SU-DHL-6 (cell line): ENCODE results near the gene EFS.

ENCODE experiments used
- H2AFZ ChIP-seq: fragments of 200-600 bp; sonication (generic); 2 replicates; pipeline ENCODE4 v1.6.1; 2014; ENCODE audit warnings: low read depth, mild to moderate bottlenecking, moderate library complexity, mixed read lengths, antibody characterized with exemption, low read length; ENCODE audit not compliant: severe bottlenecking
- H3F3A ChIP-seq: fragments of 200-600 bp; shearing (Covaris generic); 2 replicates; pipeline ENCODE4 v1.6.0; 2016; ENCODE audit warnings: antibody characterized with exemption, mild to moderate bottlenecking; ENCODE audit not compliant: insufficient read depth
- H3K27ac ChIP-seq: fragments of 200-600 bp; sonication (generic); 2 replicates; pipeline ENCODE4 v1.5.1; 2016; ENCODE audit warnings: low read depth, mild to moderate bottlenecking, low read length, moderate library complexity, mixed read lengths
- H3K27me3 ChIP-seq: fragments of 200-600 bp; sonication (generic), shearing (Covaris generic); 2 replicates; pipeline ENCODE4 v1.6.0; 2014; ENCODE audit warnings: mild to moderate bottlenecking, low read length
- H3K36me3 ChIP-seq: fragments of 200-600 bp; sonication (generic); 2 replicates; pipeline ENCODE4 v1.6.1; 2014; ENCODE audit warnings: mild to moderate bottlenecking, low read length, mixed read lengths
- H3K4me2 ChIP-seq: fragments of 300-600, 200-600 bp; shearing (Covaris generic), sonication (generic); 2 replicates; pipeline ENCODE4 v1.6.0; 2014; ENCODE audit warnings: low read length, low read depth, mild to moderate bottlenecking; ENCODE audit not compliant: poor library complexity, severe bottlenecking
- H3K4me3 ChIP-seq: fragments of 200-600 bp; sonication (generic); 2 replicates; pipeline ENCODE4 v1.5.1; 2014; ENCODE audit warnings: antibody characterized with exemption, low read length, mild to moderate bottlenecking, mixed read lengths; ENCODE audit not compliant: insufficient read depth, poor library complexity, severe bottlenecking
- H3K79me2 ChIP-seq: fragments of 200-600 bp; sonication (generic); 2 replicates; pipeline ENCODE4 v1.6.1; 2014; ENCODE audit warnings: mild to moderate bottlenecking, low read length, moderate library complexity; ENCODE audit not compliant: insufficient read depth
- H3K9ac ChIP-seq: fragments of 200-600 bp; sonication (generic); 2 replicates; pipeline ENCODE4 v1.7.0; 2014; ENCODE audit warnings: mild to moderate bottlenecking, low read length
- H3K9me2 ChIP-seq: fragments of 200-600 bp; sonication (generic); replicated peaks from 2 replicates; pipeline ENCODE4 v1.6.1; 2014; ENCODE audit warnings: low read length; ENCODE audit not compliant: insufficient read depth
- H3K9me3 ChIP-seq: fragments of 200-600 bp; sonication (generic); 2 replicates; pipeline ENCODE4 v1.6.1; 2014; ENCODE audit warnings: low read length, mixed read lengths; ENCODE audit not compliant: insufficient read depth
- H4K20me1 ChIP-seq: fragments of 200-600 bp; sonication (generic); 2 replicates; pipeline ENCODE4 v1.6.1; 2014; ENCODE audit warnings: low read depth, mild to moderate bottlenecking, antibody characterized with exemption, low read length, moderate library complexity, mixed read lengths
- CTCF ChIP-seq: fragments of 200-600 bp; sonication (generic); IDR thresholded peaks from one replicate; pipeline ENCODE4 v1.5.1; 2017; ENCODE audit warnings: antibody characterized with exemption, mild to moderate bottlenecking, low read length, moderate library complexity; ENCODE audit not compliant: insufficient read depth, poor library complexity, severe bottlenecking
- EZH2phosphoT487 ChIP-seq: fragments of 200-600 bp; sonication (generic), shearing (Covaris generic); conservative IDR thresholded peaks from 2 replicates; pipeline ENCODE4 v1.6.1; 2018; ENCODE audit warnings: mild to moderate bottlenecking, antibody characterized with exemption, low read length, moderate library complexity, mixed read lengths

The EFS gene

DNA sequence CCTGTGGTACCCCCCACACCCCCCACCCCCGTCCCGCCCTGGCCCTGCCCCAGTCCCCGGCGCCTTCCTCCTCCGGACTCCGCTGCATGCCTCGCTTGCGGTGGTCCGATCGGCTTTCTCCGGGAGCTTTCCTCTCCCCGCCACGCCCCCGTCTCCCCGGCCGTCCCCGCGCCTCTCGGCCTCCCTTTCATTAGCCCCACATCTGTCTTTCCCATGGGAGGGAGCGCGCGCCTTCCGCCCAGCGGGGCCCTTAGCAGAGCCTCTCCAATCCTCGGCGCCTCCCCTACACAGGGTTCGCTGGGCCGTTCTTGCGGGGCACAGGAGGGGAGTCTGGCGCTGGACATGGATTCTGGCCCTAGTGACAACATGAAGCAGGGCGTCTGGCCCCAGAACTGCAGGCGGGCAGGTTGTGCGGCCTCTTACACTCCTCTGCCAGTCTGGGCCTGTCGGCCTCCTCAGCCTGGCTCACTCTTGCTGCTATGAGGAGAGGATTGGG, 1.5 kb upstream of the EFS start:
- no peak overlapping the region for H3K4me2 ChIP-seq
- H3K9me3 ChIP-seq: no peaks in the 10 kb centered on the region
- no peaks in the 10 kb centered on the region for H3F3A ChIP-seq
- no peaks in the 10 kb centered on the region for H3K79me2 ChIP-seq
- H3K36me3 ChIP-seq: no peaks in the 10 kb centered on the region
- no peak for TF ChIP-seq CTCF
- TF ChIP-seq EZH2phosphoT487: no peak
- H2AFZ ChIP-seq: no peak overlapping the region
- no peaks in the 10 kb centered on the region for H3K9me2 ChIP-seq
- H3K9ac ChIP-seq: no peak overlapping the region
- H3K27ac ChIP-seq: no peak overlapping the region
- no peaks in the 10 kb centered on the region for H4K20me1 ChIP-seq
- H3K27me3 ChIP-seq: no peaks in the 10 kb centered on the region
- H3K4me3 ChIP-seq: no peak overlapping the region

- Histone ChIP-seq H2AFZ (no peak overlapping the region), H3K4me3 (no peak overlapping the region), H3K36me3 (no peaks in the 10 kb centered on the region), H3K79me2 (no peaks in the 10 kb centered on the region), H3K27ac (no peak overlapping the region), H3K27me3 (no peaks in the 10 kb centered on the region), H4K20me1 (no peaks in the 10 kb centered on the region), H3K9me2 (no peaks in the 10 kb centered on the region), H3F3A (no peaks in the 10 kb centered on the region), H3K4me2 (no peak overlapping the region), H3K9ac (no peak overlapping the region), H3K9me3 (no peaks in the 10 kb centered on the region)
- TF ChIP-seq CTCF (no peak), EZH2phosphoT487 (no peak)
Measured at GRCh38 chr14:23365732-23366425, 907 bp upstream of the EFS start.

- Histone ChIP-seq H3K9me3 (no peaks in the 10 kb centered on the region), H3F3A (no peaks in the 10 kb centered on the region), H3K4me2 (no peak overlapping the region), H3K36me3 (no peaks in the 10 kb centered on the region), H3K27me3 (no peaks in the 10 kb centered on the region), H3K27ac (no peak overlapping the region), H3K4me3 (no peak overlapping the region), H3K79me2 (no peaks in the 10 kb centered on the region), H3K9me2 (no peaks in the 10 kb centered on the region), H3K9ac (no peak overlapping the region), H2AFZ (no peak overlapping the region), H4K20me1 (no peaks in the 10 kb centered on the region)
- TF ChIP-seq EZH2phosphoT487 (no peak), CTCF (no peak)
Measured at GRCh38 chr14:23364164-23365035, 572 bp downstream of the EFS start.
